CD4-positive, alpha-beta T cell treated with Interleukin-17A for 4 hours (primary cell): ENCODE measurements around the gene ZC3HAV1.
"Not testable (repeated sequence)": the region's sequence is repeated elsewhere in the genome, so short reads cannot be mapped to it uniquely, and the experiment has no call there.

ENCODE experiments used
- DNase-seq: peaks from one replicate; pipeline ENCODE4 v3.0.0-alpha.2; 2020; ENCODE audit warnings: mixed read lengths

Gene ZC3HAV1

GRCh38 chr7:139109188-139109982 lies at the start of gene ZC3HAV1:
TSS of gene ZC3HAV1 (minus strand) at chr7:139109720. CDS start at chr7:139109331, 389 bp downstream.
- peak; percentile 90 for DNase-seq

GRCh38 chr7:139153832-139154231 lies 44.3 kb upstream of the ZC3HAV1 start:
- DNase-seq = no peak

GRCh38 chr7:139152149-139152548 lies 42.6 kb upstream of the ZC3HAV1 start:
- no peak for DNase-seq

GRCh38 chr7:139139150-139139549 lies 29.6 kb upstream of the ZC3HAV1 start:
- DNase-seq = no peak

GRCh38 chr7:139133335-139134139 lies 24.0 kb upstream of the ZC3HAV1 start:
- peak; percentile 90 for DNase-seq

- no peak for DNase-seq
Observed at GRCh38 chr7:139132887-139133286, 23.4 kb upstream of the ZC3HAV1 start.

GRCh38 chr7:139131601-139132041 lies 22.1 kb upstream of the ZC3HAV1 start:
- no peak for DNase-seq

GRCh38 chr7:139129814-139130213 lies 20.3 kb upstream of the ZC3HAV1 start:
- DNase-seq = not testable (repeated sequence)

GRCh38 chr7:139127648-139128047 lies 18.1 kb upstream of the ZC3HAV1 start:
- no peak for DNase-seq

GRCh38 chr7:139125657-139126056 lies 16.1 kb upstream of the ZC3HAV1 start:
- no peak for DNase-seq

GRCh38 chr7:139124995-139125394 lies 15.5 kb upstream of the ZC3HAV1 start:
- not testable (repeated sequence) for DNase-seq

- DNase-seq = no peak
Observed at GRCh38 chr7:139124084-139124914, 14.8 kb upstream of the ZC3HAV1 start.

- no peak for DNase-seq
Observed at GRCh38 chr7:139119486-139119849, 9.9 kb upstream of the ZC3HAV1 start.

- DNase-seq = peak; percentile 51
Observed at GRCh38 chr7:139118805-139119485, 9.4 kb upstream of the ZC3HAV1 start.

- DNase-seq = peak; percentile 40
Observed at GRCh38 chr7:139118234-139118804, 8.8 kb upstream of the ZC3HAV1 start.

GRCh38 chr7:139117599-139118233 lies 8.2 kb upstream of the ZC3HAV1 start:
- DNase-seq = no peak

- DNase-seq = no peak
Observed at GRCh38 chr7:139116999-139117398, 7.5 kb upstream of the ZC3HAV1 start.

GRCh38 chr7:139115104-139115503 lies 5.6 kb upstream of the ZC3HAV1 start:
- no peak for DNase-seq

GRCh38 chr7:139114585-139114984 lies 5.1 kb upstream of the ZC3HAV1 start:
- DNase-seq = no peak

- no peak for DNase-seq
Observed at GRCh38 chr7:139114018-139114417, 4.5 kb upstream of the ZC3HAV1 start.

- no peak for DNase-seq
Observed at GRCh38 chr7:139112741-139113250, 3.3 kb upstream of the ZC3HAV1 start.
